ENCODE measurements around the gene SIK3. TPM values are rescaled to one million over a fixed set of nuclear protein-coding genes. Genes with fewer than 3 reads are reported as not detected.

SIK3 gene
- total and polyA plus RNA-seq, 2 experiments from 2014 or later, result 29.1 to 58.5 TPM

- DNase-seq (ENCODE audit: low read depth in 1 of 2, low spot score in 1 of 2), result no peak
- Histone ChIP-seq H3K36me3 (no peaks in the 10 kb centered on the region), H3K27me3 (no peaks in the 10 kb centered on the region), H3K27ac (no peak overlapping the region), H3K4me3 (no peak overlapping the region), H3K4me1 (ENCODE audit: low read depth) (peaks cover 21% of the 10 kb centered on the region), H3K9me3 (ENCODE audit: low read depth) (no peaks in the 10 kb centered on the region)
- TF ChIP-seq CTCF (IDR thresholded peaks at IDR 0.05; ENCODE audit: low read depth, low read length), result no peak
These were observed 6.3 kb downstream of the SIK3 start for GRCh38 chr11:117091753-117092477.

GRCh38 chr11:117090111-117090706 is 8.0 kb downstream of the SIK3 start:
- Histone ChIP-seq H3K36me3 (no peaks in the 10 kb centered on the region), H3K9me3 (ENCODE audit: low read depth) (no peaks in the 10 kb centered on the region), H3K4me1 (ENCODE audit: low read depth) (peaks cover 10% of the 10 kb centered on the region), H3K27ac (peak overlapping the region; percentile 32), H3K27me3 (no peaks in the 10 kb centered on the region), H3K4me3 (no peak overlapping the region)
- no peak for DNase-seq (ENCODE audit: low read depth in 1 of 2, low spot score in 1 of 2)
- TF ChIP-seq CTCF (IDR thresholded peaks at IDR 0.05; ENCODE audit: low read depth, low read length), result no peak

- Histone ChIP-seq H3K9me3 (ENCODE audit: low read depth) (no peaks in the 10 kb centered on the region), H3K4me3 (no peak overlapping the region), H3K27ac (peak overlapping the region; percentile 32), H3K27me3 (no peaks in the 10 kb centered on the region), H3K4me1 (ENCODE audit: low read depth) (peaks cover 7% of the 10 kb centered on the region), H3K36me3 (no peaks in the 10 kb centered on the region)
- no peak for DNase-seq (ENCODE audit: low read depth in 1 of 2, low spot score in 1 of 2)
- TF ChIP-seq CTCF (IDR thresholded peaks at IDR 0.05; ENCODE audit: low read depth, low read length), result no peak
These were observed 8.5 kb downstream of the SIK3 start for GRCh38 chr11:117089685-117090084.

- Histone ChIP-seq H3K4me3 (no peak overlapping the region), H3K27me3 (no peaks in the 10 kb centered on the region), H3K9me3 (ENCODE audit: low read depth) (no peaks in the 10 kb centered on the region), H3K36me3 (no peaks in the 10 kb centered on the region), H3K4me1 (ENCODE audit: low read depth) (peaks cover 10% of the 10 kb centered on the region), H3K27ac (no peak overlapping the region)
- TF ChIP-seq CTCF (IDR thresholded peaks at IDR 0.05; ENCODE audit: low read depth, low read length), result no peak
- no peak for DNase-seq (ENCODE audit: low read depth in 1 of 2, low spot score in 1 of 2)
These were observed 10.8 kb downstream of the SIK3 start for GRCh38 chr11:117087446-117087845.

- Histone ChIP-seq H3K36me3 (no peaks in the 10 kb centered on the region), H3K27me3 (no peaks in the 10 kb centered on the region), H3K4me3 (no peak overlapping the region), H3K4me1 (ENCODE audit: low read depth) (peaks cover 10% of the 10 kb centered on the region), H3K27ac (peak overlapping the region; percentile 23), H3K9me3 (ENCODE audit: low read depth) (no peaks in the 10 kb centered on the region)
- peak in 1 of 2 donors; percentile 54 for DNase-seq (ENCODE audit: low read depth in 1 of 2, low spot score in 1 of 2)
- TF ChIP-seq CTCF (IDR thresholded peaks at IDR 0.05; ENCODE audit: low read depth, low read length), result no peak
These were observed 13.2 kb downstream of the SIK3 start for GRCh38 chr11:117084992-117085391.

Measured in cardiac muscle cell (in vitro differentiated cells and primary cell).